ENCODE data around the gene AHNAK.

GRCh38 chr11:62433141-62433903, 113.3 kb downstream of the AHNAK start:
- TF ChIP-seq, protein P1, sequence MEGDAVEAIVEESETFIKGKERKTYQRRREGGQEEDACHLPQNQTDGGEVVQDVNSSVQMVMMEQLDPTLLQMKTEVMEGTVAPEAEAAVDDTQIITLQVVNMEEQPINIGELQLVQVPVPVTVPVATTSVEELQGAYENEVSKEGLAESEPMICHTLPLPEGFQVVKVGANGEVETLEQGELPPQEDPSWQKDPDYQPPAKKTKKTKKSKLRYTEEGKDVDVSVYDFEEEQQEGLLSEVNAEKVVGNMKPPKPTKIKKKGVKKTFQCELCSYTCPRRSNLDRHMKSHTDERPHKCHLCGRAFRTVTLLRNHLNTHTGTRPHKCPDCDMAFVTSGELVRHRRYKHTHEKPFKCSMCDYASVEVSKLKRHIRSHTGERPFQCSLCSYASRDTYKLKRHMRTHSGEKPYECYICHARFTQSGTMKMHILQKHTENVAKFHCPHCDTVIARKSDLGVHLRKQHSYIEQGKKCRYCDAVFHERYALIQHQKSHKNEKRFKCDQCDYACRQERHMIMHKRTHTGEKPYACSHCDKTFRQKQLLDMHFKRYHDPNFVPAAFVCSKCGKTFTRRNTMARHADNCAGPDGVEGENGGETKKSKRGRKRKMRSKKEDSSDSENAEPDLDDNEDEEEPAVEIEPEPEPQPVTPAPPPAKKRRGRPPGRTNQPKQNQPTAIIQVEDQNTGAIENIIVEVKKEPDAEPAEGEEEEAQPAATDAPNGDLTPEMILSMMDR (IDR thresholded peaks at IDR 0.05): no peak
- no peak for TF ChIP-seq EZH2 (IDR thresholded peaks at IDR 0.05)
